K562 (cell line): ENCODE data around the gene GNAI2. TPM values are rescaled to one million over a fixed set of nuclear protein-coding genes. Genes with fewer than 3 reads are reported as not detected.
A peak's percentile ranks its signal among the peaks of the same experiment; 100 is the strongest.

Source experiments
- CSDE1 ChIP-seq, 2 experiments: fragments of 450-650 bp; IDR thresholded peaks; 2 replicates each; pipeline ENCODE4 v1.6.1; 2016; ENCODE audit warnings: mild to moderate bottlenecking in 1 of 2
- CTCF ChIP-seq, 3 experiments: IDR thresholded peaks in 2 of 3; conservative IDR thresholded peaks in 1 of 3; 2 replicates each; pipeline ENCODE4 v1.5.1; 2011 to 2012; ENCODE audit warnings: low read length in 3 of 3, mild to moderate bottlenecking in 3 of 3, control low read depth in 2 of 3, improper control_type of control experiment in 1 of 3, inconsistent platforms in 1 of 3, low read depth in 1 of 3, mixed read lengths in 1 of 3, moderate library complexity in 1 of 3; ENCODE audit not compliant: insufficient read depth in 2 of 3
- HDAC2 ChIP-seq: fragments of 450-650 bp; IDR thresholded peaks from 2 replicates; pipeline ENCODE4 v1.6.1; 2016; ENCODE audit warnings: mild to moderate bottlenecking
- HMGN3 ChIP-seq: IDR thresholded peaks from 2 replicates; pipeline ENCODE4 v1.6.1; 2011; ENCODE audit warnings: borderline replicate concordance, low read depth, mild to moderate bottlenecking, mixed read lengths, low read length; ENCODE audit not compliant: insufficient read length; ENCODE audit errors: extremely low read depth
- KDM5B ChIP-seq: fragments of 200-600 bp; sonication (generic); IDR thresholded peaks from 2 replicates; pipeline ENCODE4 v1.6.1; 2012; ENCODE audit warnings: low read depth, mild to moderate bottlenecking, moderate library complexity, low read length, control low read depth, inconsistent platforms; ENCODE audit not compliant: insufficient replicate concordance
- MAFG ChIP-seq: fragments of 450-650 bp; conservative IDR thresholded peaks from 2 replicates; pipeline ENCODE4 v1.6.1; 2016; ENCODE audit warnings: missing genetic modification characterization, missing compliant biosample characterization
- MYBL2 ChIP-seq, 2 experiments: fragments of 450-650 bp in 1 of 2; sonication (generic) in 1 of 2; formaldehyde crosslinking in 1 of 2; IDR thresholded peaks; 2 replicates each; pipeline versions ENCODE4 v1.6.1 to v1.8.1; 2017 to 2022; ENCODE audit warnings: borderline replicate concordance in 1 of 2, inconsistent platforms in 1 of 2, low read depth in 1 of 2, mild to moderate bottlenecking in 1 of 2, missing genetic modification reagents in 1 of 2, moderate library complexity in 1 of 2
- NEUROD1 ChIP-seq: fragments of 150-350 bp; IDR thresholded peaks from 2 replicates; pipeline ENCODE4 v1.6.1; 2014; ENCODE audit warnings: borderline replicate concordance, low read length, low read depth; ENCODE audit not compliant: partially characterized antibody
- PKNOX1 ChIP-seq: fragments of 450-650 bp; IDR thresholded peaks from 2 replicates; pipeline ENCODE4 v1.6.1; 2016
- RBFOX2 ChIP-seq: fragments of 200-400 bp; formaldehyde crosslinking; IDR thresholded peaks from 2 replicates; pipeline ENCODE4 v1.6.1; 2017; ENCODE audit warnings: low read depth, mild to moderate bottlenecking, low read length, moderate library complexity
- SMARCA5 ChIP-seq: fragments of 450-650 bp; IDR thresholded peaks from 2 replicates; pipeline ENCODE4 v1.6.1; 2016
- SRSF7 ChIP-seq: fragments of 200-400 bp; formaldehyde crosslinking; optimal IDR thresholded peaks from 2 replicates; pipeline ENCODE3; 2017; ENCODE audit warnings: mild to moderate bottlenecking, low read depth, low read length
- THAP12 ChIP-seq: fragments of 250-450 bp; sonication (Bioruptor Pico); IDR thresholded peaks from 2 replicates; pipeline ENCODE4 v1.9.0; 2021; ENCODE audit warnings: mild to moderate bottlenecking, inconsistent platforms
- TRIM25 ChIP-seq: fragments of 450-650 bp; IDR thresholded peaks from 2 replicates; pipeline ENCODE4 v1.7.0; 2016; ENCODE audit warnings: borderline replicate concordance
- USF2 ChIP-seq: sonication (generic); formaldehyde crosslinking; IDR thresholded peaks from 2 replicates; pipeline ENCODE4 v1.5.0; 2020; ENCODE audit warnings: missing genetic modification reagents
- ZNF133 ChIP-seq: fragments of 250-450 bp; sonication (Bioruptor Pico); IDR thresholded peaks from 2 replicates; pipeline ENCODE4 v1.4.0; 2020; ENCODE audit warnings: mild to moderate bottlenecking
- ZNF175 ChIP-seq: fragments of 200-800 bp; sonication (Bioruptor generic); IDR thresholded peaks from 2 replicates; pipeline ENCODE4 v1.6.1; 2016; ENCODE audit warnings: low read depth, mild to moderate bottlenecking, missing genetic modification characterization, missing compliant biosample characterization
- ZNF282 ChIP-seq: sonication (generic); formaldehyde crosslinking; IDR thresholded peaks from 2 replicates; pipeline ENCODE4 v1.8.1; 2023; ENCODE audit warnings: missing genetic modification reagents
- ZNF444 ChIP-seq: fragments of 250-450 bp; sonication (Bioruptor Pico); IDR thresholded peaks from 2 replicates; pipeline ENCODE4 v1.4.0; 2020; ENCODE audit warnings: mild to moderate bottlenecking, moderate library complexity
- polyA plus RNA-seq, 8 experiments: library from polyadenylated mRNA; depleted of rRNA in 4 of 8; stranded (reverse) in 5 of 8; unstranded in 3 of 8; fragments of >200 nt; fragmentation: Nextera tagmentation in 2 of 8; fragmentation: Illumina TruSeq in 1 of 8; extraction: Ambion mirVana in 2 of 8; extraction: Trizol in 1 of 8; gene quantifications; 2 replicates each; pipeline versions ENCODE4 v1.2.1 to v1.2.3, GENCODE V29; 2011 to 2014; ENCODE audit warnings: inconsistent platforms in 1 of 8, missing spikeins in 1 of 8
- total RNA-seq, 7 experiments: library from RNA; depleted of rRNA in 6 of 7; stranded (reverse); fragments of >200 nt in 6 of 7; fragmentation: Illumina TruSeq in 2 of 7; extraction: Trizol in 2 of 7; gene quantifications; 2 replicates each; pipeline versions ENCODE4 v1.2.1 to v1.2.3, GENCODE V29; 2011 to 2021; ENCODE audit warnings: low replicate concordance in 1 of 7

Gene GNAI2
- total and polyA plus RNA-seq, 9 of the 15 experiments (the other 6 are each of a cell fraction or from before 2014, with no cell fraction given) = 1.1 to 72.2 (median 42.7) TPM

- TF ChIP-seq SMARCA5 (0 out of 2 replicates have a peak, but pooled peaks have one; percentile 48), CSDE1 (IDR thresholded peaks at IDR 0.05) (no peak), HMGN3 (peak; percentile 58), ZNF175 (CRISPR knock-in tag) (no peak), THAP12 (peak; percentile 53; the same call in 1 of the 2 replicates), SRSF7 (no peak), PKNOX1 (no peak), CTCF (IDR thresholded peaks at IDR 0.05 in 2 of 3, conservative IDR thresholded peaks at IDR 0.05 in 1 of 3; ENCODE audit: insufficient read depth in 2 of 3, low read depth in 1 of 3, low read length in 3 of 3) (peak; percentile 38 to 44 (median 41); a peak in 4 of 6 replicates), ZNF133 (CRISPR knock-in tag) (no peak), ZNF282 (CRISPR knock-in tag) (no peak), MYBL2 (IDR thresholded peaks at IDR 0.05; ENCODE audit: low read depth) (no peak), MYBL2 (CRISPR knock-in tag; IDR thresholded peaks at IDR 0.05; ENCODE audit: borderline replicate concordance) (no peak), TRIM25 (no peak), NEUROD1 (no peak), ZNF444 (no peak), USF2 (CRISPR knock-in tag) (no peak), HDAC2 (peak; percentile 79), KDM5B (peak; percentile 83), RBFOX2 (peak; percentile 80), MAFG (no peak)
These were observed 63.0 kb downstream of the GNAI2 start, which contains the start of the genes HYAL3 and NAA80 (continued) for GRCh38 chr3:50298836-50299637.
